Inferior parietal cortex (tissue), 1 donor: ENCODE data around the gene ZNF296.
"Not testable (repeated sequence)": the region's sequence is repeated elsewhere in the genome, so short reads cannot be mapped to it uniquely, and the experiment has no call there.

Source experiments
- DNase-seq: peaks from one replicate; pipeline ENCODE4 v3.0.0-alpha.2; 2016; ENCODE audit errors: extremely low spot score

The ZNF296 gene

DNA sequence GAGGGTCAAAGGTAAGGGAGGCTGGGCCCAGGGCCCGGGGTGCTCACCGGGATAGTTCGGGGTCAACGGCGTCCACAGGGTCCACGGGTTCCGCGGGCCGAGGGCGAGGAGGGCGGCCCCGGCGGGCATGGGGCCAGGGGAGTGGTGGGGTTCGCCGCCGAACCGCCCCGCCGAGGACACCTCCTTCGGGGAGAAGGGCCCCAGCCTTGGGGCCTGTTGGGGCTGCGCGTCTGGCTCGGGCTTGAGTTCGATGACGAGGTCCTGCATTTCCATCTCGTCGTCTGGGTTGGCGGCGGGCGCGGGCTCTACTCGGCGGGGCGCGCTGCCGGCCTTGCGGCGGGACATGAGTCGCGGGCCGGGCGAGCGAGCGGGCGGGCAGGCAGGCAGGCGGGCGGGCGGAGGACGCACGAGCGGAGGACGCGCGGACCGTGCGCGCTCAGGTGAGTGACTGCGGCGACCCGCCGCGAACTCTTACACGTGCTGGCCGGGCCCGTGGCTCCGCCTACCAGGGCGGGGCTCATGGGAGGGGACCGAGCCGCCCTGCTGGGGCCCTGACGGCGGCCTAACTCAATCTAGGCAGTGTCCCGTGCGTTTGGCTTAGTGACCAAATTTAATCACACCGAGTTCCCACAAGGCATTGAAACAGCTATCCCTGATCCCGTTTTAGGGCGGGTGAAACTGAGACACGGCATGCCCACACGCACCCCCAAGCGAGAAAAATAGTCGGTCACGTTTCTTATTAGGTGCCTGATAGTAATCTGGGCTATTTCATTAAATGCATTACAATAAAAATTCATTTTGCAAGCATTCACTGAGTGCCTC lies at the start of gene ZNF296:
Gene ZNF296, minus strand, starts transcription at position 450 of the 822 bp plus-strand sequence. Its CDS starts 105 bp downstream, at position 345.
- DNase-seq: no peak

DNA sequence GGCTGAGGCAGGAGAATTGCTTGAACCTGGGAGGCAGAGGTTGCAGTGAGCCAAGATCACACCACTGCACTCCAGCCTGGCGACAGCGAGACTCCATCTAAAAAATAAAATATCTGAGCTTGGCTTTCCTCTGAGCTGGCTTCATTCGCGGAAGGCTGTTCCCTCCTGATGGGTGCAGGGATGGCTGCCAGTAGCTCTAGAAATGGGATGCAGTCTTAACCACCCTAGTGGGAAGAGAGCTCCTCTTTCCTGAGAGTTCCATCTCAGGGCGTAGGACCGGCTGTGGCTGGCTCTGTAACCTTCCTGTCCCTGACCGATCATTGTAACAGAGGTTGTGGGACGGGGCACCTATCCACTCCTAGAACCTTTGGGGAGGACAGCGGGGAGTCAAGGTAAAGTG lies 49.1 kb upstream of the ZNF296 start:
- no peak for DNase-seq

DNA sequence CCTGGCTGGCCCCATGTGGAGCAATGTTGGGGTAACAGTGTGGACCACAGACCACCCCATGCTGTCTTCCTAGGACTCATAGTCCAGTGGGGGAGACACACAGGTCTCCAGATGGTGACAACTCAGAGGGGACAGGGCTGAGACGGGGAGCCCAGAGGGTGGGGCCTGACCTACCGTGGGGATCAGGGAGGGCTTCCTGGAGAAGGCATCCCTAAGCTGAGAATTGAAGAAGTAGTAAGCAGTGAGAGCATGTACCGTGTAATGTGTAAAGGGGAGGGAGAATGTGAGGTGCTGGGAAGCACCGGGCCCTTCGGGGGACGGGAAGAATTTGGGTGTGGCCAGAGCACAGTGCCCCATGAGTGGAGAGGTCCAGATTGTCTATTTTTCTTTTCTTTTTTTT lies 47.7 kb upstream of the ZNF296 start:
- DNase-seq: no peak

DNA sequence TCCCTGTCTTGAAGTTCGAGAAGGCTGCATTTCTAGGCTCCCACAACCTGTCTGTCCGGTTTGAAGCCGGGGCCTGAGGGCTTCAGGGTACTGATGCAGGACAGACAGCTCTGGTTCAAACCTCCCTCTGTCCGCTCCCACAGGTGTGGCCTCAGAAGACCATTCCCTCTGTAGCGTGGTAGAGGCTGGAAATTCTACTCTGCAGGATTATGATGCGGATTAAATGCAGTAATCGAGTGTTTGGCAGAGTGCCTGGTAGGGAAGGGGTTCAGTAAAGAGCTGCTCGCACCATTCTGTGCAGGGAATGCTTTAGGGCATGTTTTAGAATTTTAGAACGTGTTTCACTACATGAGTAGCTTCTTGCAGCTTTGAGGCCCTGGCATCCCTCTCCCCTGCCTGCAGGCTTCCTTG lies 47.2 kb upstream of the ZNF296 start:
- DNase-seq: no peak

DNA sequence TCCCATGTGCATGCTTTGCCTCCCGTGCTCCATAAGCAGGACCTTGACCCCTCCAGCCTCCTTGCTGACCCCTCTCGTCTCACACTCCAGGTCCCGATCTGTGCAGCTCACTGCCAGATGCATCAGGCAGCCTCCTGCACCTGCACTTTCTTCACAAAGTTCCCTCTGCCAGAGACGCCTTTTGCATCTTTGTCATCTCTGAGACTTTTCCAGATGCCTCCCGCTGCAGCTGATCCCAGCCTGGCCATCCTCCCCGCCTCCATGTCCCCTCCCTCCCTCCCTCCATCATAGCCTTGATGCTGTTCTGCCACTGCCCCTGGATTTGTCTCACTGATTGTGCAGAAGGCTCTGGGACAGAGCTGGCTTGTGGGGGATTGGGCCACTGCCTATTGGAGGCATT lies 46.6 kb upstream of the ZNF296 start:
- DNase-seq: no peak

DNA sequence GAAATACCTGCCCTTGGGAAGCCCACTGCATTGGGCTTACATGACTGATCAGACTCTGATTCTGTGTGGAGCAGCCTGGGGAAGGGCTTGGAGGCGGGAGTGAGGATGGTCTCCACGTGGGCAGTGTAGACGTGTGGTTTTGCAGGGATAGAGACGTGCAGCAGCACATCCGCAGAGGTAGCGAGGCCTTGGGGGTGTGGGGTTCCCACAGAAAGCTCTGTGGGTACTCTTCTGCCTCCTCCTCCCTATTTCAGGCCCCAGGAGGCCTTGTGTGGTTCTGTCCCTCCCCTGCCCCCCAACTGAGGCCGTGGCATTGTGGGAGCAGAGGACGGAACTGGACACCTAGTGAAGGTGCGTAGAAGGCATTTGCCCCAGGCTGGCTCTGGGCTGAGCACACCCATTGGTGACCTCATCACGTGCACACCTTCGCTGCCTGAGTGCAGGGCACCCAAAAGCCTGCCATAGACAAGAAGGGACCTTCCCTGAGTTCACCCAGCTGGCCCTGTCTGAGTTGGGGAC lies 45.6 kb upstream of the ZNF296 start:
- DNase-seq: no peak

DNA sequence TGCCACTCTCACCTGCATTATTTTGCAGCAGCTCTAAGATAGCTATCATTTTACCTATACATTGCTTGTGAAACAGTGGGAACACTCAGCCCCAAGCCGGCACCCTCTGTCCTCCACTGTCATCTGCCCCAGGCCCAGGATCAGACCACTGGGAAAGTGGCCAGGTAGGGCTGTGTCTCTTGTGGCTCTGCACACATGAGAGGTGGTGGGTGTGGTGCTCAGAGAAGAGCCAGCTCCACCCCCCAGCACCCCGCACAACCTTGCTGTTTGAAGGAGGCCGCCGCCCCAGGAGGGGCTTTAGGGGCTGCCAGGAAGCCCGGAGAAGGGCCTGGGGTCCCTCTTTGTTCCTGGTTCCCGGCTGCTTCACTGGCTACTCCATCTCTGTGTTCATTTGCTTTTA lies 43.3 kb upstream of the ZNF296 start:
- DNase-seq: no peak

DNA sequence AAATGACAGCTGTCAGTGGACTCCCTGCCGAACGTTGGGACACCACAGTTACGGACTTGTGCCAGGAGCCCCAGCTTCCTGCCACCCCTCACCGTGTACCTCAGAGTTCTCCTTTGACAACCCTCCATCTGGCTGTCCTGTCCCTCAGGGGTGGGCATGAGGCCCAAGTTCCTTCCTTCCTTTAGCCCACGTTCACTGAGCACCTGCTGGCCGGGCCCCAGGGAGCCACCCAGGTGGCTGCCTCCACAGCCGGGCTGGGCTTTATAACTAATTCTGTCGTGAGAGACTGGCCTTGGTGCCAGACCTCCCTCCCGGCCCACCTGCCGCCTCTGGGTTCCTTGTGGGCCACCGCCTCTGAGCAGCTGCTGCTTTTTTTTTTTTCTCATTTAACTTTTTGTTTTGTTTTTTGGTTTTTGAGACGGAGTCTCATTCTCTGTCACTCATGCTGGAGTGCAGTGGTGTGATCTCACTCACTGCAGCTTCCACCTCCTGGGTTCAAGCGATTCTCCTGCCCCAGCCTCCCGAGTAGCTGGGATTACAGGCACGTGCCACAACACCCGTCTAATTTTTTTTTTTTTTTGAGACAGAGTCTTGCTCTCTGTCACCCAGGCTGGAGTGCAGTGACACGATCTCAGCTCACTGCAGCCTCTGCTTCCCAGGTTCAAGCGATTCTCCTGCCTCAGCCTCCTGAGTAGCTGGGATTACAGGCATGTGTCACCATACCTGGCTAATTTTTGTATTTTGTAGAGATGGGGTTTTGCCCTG lies 42.5 kb upstream of the ZNF296 start:
- not testable (repeated sequence) for DNase-seq

DNA sequence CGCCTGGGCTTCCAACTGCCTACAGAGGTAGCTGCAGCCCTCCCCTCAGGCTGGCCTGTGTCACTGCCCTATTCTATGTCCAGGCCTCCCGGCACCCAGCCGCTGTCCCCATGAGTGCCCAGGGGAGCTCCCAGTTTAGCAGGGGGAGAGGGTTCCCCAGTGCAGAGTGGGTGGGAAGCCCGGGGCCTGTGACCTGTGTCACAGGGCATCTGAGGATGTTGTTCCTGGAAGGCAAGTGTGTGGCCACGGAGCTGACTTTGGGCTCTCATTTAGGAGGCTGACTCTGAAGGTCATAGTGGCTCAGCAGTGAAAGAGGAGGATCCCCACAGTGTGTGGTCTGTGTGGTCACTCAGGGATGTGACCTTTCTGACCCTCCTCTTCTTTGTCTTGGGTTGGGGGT lies 41.8 kb upstream of the ZNF296 start:
- no peak for DNase-seq

DNA sequence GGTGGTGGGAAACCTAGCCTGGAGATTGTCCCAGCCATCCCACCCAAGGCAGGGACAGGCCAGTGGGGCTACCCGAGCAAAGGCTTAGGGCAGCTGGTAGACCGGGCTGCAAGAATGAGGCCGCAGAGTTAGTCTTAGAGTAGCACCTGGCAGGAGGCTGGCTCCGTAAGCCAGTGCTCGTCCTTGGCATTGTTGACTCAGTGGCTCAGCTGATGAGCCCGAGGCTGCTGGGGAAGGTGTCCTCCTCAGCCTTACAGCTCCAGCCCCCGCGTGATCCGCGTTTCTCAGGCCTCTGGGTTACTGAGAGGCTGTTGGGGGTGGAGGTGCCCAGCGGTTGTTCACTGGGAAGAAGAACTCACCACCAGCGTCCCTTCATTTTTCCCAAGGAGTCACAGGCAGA lies 41.4 kb upstream of the ZNF296 start:
- DNase-seq: no peak

DNA sequence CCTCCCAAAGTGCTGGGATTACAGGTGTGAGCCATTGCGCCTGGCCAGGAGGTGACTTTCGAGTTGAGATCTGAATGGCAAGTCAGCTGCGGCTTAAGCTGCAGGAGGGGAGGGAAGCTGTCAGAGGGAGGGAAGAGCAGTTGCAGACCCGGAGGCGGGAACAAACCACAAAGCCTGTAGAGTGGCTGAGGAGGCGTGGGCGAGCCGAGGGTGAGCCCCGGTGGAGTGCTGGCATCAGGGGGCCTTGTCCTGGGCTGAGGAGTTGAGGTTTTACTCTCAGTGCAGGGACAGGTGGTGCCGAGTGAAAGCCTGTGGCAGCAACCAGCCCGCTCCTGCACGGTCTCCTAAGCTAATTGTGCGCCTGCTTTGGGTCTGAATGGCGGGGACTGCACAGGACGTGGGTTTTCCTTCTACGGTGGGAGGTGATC lies 40.9 kb upstream of the ZNF296 start:
- no peak for DNase-seq

DNA sequence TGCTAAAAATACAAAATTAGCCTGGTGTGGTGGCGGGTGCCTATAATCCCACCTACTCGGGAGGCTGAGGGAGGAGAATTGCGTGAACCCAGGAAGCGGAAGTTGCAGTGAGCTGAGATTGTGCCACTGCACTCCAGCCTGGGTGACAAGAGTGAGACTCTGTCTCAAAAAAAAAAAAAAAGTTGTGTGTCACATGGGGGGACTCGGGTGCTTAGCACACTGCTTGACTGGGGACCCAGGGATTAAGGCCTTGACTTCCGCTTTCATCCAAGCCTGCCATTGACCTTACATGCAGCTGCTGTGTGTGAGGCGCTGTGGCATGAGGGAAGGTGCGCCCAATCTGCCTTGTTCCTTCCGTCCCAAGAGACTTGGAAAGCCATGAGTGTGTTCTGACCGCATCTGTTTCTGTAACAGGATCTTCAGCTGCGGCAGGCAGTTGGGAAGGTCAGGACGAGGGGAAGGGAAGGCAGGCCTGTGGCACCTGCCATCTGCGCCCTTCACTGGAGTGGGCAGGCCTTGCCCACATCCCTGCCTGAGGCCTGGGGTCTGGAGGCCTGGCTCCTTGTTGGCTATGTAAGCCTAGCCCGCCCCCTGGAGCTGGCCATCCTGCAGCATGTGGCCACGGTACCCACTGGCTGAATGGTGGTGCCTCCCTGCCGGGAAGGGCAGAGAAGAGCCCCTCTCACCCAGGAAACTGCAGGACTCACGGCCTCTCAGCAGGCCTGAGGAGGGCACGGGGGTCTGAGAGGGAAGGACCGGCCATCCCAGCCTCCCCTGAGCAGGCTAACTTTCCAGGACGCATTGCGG lies 39.7 kb upstream of the ZNF296 start:
- no peak for DNase-seq

DNA sequence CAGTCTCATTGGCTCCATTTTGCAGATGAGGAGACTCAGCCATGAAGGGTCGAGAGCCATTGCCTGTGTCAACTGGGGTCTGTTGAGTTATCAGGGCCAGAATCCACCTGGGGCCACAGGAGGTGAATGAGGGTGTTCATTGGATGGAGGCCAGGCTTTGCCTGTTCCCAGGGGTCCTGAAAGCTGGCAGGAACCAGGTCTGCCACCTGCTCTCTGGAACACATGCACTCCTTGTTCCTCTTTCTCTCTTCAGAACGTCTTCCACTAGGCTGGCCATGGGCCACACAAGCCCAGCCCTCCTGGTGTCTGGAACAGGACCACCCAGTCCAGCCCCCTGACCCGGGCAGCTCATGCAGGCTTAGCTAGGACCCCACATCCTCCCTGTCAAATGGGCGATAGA lies 37.8 kb upstream of the ZNF296 start:
- DNase-seq: no peak

DNA sequence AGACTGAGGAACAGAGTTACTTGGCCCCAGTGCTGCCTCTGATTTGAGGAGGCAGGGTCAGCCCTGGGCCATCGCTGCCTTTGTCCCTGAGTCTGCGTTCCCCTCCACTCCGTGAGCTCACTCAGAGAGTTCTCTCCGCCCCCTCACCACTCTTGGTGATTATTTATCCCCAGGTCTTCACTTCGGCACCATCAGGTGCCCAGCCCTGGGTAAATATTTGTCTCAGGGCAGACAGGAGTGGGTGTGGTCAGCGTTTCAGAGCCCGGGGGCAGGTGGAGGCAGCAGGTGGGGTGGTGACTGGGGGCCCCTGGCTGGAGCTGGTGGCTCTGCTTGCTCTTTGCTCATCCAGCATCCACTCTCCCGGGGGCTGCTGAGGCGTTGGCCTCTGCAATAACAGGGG lies 37.4 kb upstream of the ZNF296 start:
- no peak for DNase-seq

DNA sequence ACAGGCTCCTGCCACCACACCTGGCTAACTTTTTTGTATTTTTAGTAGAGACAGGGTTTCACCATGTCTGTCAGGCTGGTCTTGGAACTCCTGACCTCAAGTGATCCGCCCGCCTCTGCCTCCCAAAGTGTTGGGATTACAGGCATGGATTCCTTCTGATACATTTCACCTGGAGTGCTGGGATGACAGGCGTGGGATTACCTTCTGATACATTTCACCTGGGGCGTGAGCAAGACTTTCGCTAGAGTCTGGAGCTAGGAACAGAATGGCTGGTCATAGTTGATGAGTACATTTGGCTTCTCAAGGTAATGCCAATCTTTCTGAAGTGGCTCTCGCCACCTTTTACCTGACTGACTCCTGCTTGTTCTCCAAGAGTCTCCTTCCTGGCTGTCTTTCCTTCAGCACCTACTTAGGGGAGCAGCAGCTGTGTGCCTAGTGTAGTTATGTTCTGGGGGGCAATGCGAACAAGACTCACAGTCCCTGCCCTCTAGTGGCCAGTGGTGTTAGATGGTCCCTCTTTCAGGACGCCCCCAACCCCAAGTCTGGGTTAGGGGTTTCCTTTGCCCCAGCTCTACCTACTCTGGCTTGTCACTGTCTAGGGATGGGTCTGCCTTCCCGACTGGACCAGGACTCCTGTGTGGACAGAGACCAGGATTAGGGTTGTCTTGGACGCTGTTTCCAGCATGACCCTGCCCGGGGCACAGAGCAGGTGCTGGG lies 36.0 kb upstream of the ZNF296 start:
- no peak for DNase-seq

DNA sequence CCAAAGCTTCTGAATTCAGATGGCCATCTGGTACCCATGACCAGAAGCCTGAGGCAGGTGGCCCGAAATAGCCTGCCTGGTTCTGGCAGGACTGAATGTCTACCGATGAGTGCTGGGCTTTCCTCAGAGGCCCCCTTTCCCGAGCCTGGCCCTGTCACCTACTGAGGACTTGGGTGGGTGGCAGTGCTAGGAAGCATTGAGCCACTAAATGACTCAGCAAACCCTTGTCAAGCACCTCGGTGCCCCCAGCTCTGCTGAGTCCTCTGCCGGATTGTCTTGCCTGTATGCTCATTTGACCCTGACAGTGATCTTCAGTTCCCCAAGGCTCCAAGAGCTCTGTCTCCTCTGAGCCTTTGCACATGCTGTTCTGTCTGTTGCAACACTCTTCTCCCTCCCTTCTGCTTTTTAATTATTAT lies 34.6 kb upstream of the ZNF296 start:
- DNase-seq: no peak

DNA sequence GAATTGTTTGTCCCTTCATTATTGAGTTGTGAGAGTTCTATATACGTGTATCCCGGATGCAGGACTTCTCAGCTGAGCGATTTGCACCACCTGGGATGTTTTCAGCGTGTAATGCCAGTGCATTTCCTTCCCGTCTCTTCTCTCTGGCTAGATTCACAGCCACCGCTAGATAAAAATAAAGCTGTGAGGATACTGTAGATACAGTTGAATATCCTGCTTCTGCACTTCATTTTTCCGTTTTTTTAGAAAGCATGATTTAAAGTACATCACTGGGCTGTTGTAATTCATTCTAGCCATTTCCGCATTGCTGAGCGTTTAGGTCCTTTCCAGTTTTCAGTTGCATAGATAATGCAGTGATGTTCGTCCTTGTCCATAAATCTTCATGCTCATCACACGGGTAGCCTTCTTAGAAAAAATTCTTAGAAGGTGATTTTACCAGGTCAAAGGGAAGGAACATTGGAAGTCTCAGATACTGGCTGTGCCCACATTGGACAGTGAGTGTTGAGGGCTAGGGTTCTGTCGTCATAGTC lies 31.4 kb upstream of the ZNF296 start:
- DNase-seq: no peak

DNA sequence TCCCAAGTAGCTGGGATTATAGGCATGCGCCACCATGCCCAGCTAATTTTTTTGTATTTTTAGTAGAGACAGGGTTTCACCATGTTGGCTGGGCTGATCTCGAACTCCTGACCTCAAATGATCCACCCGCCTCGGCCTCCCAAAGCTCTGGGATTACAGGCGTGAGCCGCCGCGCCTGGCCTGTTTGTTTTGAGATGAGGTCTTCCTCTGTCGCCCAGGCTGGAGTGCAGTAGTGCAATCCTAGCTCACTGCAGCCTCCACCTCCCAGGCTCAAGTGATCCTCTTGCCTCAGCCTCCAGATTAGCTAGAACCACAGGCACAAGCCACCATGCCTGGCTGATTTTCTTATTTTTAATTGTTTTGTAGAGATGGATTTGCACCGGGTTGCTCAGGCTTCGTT lies 30.1 kb upstream of the ZNF296 start:
- not testable (repeated sequence) for DNase-seq

DNA sequence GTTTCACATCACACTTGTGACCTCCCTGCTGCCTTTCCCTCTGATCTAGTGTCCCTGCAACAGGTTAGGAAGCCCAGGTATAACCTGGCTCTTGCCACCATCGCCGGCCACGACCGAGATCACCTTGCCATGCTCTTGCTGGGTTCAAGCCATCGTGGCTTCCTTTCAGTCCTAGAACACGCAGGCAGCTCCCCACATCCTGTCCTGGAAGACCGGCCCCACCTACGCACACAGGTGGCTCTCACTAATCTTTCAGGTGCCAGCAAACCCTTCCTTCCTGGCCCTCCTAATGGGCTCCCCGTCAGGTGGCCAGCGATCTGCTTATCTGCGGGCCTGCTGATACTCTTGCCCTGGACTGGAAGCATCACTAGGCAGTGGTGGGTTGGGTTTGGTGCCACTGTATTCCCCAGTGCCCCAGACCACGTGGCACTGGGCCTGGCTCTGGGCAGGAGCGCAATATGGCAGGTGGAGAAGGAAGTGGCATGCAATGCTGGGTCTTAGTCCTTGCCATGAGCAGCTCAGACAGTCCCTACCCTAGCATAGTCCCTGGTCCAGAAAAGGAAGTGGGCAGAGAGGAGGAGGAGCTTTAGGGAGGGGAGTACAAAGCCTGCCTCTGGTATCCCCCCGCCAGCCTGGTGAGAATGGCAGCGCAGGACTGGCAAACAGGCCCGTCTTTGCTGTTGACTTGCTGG lies 28.5 kb upstream of the ZNF296 start:
- no peak for DNase-seq

DNA sequence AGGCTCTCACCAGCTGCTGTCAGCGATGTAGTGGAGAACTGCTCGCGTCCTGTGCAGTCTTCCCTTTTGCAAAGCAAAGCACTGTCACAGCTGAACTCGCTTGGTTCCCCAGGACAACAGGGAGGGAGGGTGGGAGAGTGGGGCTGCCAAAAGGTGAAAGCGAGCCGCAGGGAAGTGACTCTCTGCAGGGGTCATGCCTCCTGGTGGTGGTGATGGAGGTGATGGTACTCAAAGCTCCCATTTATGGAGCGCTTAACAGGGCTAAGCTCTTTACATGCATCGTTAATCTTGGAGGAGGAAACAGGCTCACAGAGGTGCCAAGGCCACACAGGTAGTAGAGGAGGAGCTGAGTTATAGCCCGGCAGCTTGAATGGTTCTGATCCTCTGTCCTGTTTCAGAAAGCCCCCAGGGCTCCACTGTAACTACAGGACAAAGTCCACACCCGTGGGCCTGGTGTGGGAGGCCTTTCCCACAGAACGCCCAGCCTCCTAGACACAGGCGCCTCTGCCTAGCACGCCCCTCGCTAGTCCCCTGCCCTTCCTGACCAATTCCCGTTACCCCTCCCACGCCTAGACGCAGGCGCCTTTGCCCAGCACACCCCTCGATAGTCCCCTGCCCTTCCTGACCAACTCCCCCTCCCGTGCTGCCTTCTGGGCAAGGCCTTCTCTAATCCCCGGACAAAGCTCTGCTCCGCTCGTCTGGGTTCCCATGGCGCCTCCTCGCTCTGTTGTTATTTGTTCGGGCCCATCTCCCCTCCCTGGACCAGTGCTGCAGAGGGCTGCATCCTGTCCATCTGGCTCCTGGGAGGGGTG lies 27.4 kb upstream of the ZNF296 start:
- no peak for DNase-seq
